Measurements from ENCODE around the gene CBX6. TPM values are rescaled to one million over a fixed set of nuclear protein-coding genes. Genes with fewer than 3 reads are reported as not detected.

CBX6 gene
- total RNA-seq, 1 experiment from 2014 or later: 98.4 TPM

GRCh38 chr22:38872831-38873248 is 824 bp upstream of the CBX6 start:
- intact Hi-C loops (cut with micrococcal nuclease; ENCODE audit: unreplicated experiment): loop anchor here (10.0 kb wide), 1 partner anchor 52 kb away; no protein-coding TSS in a partner anchor
- H3K4me1 ChIP-seq (ENCODE audit: control insufficient read depth, insufficient read depth, low read length): peaks cover 23% of the 10 kb centered on the region
- in situ Hi-C loops (cut with HindIII; ENCODE audit: low pct_unique_long_range_greater_than_20kb, low sequenced_read_pairs): no loop called here
- no peaks in the 10 kb centered on the region for H3K9me3 ChIP-seq (ENCODE audit: control insufficient read depth, insufficient read depth, low read depth, low read length)
- ATAC-seq (peak; percentile 17; the same call in 1 of the 2 replicates), DNase-seq (ENCODE audit: low read depth, low spot score) (no peak)
- H3K27ac ChIP-seq (ENCODE audit: low read length): peak overlapping the region; percentile 83
- no peaks in the 10 kb centered on the region; the same call in 1 of the 2 replicates for H3K36me3 ChIP-seq (ENCODE audit: control insufficient read depth, insufficient read depth, low read length)
- no peak for TF ChIP-seq SIN3A (IDR thresholded peaks at IDR 0.05; ENCODE audit: borderline replicate concordance, insufficient read depth, low read depth, low read length)
- no peak for TF ChIP-seq POLR2AphosphoS5 (IDR thresholded peaks at IDR 0.05; ENCODE audit: low read depth, low read length)
- no peak for TF ChIP-seq CTCF (IDR thresholded peaks at IDR 0.05)
- no peak for TF ChIP-seq TCF7L2 (IDR thresholded peaks at IDR 0.05; ENCODE audit: low read depth, low read length)
- TF ChIP-seq REST (IDR thresholded peaks at IDR 0.05; ENCODE audit: insufficient read depth in 1 of 2, low read depth in 2 of 2, low read length in 1 of 2): no peak
- ChIA-PET POLR2A (no interaction called here), CTCF (no interaction called here)
- H3K27me3 ChIP-seq (ENCODE audit: control insufficient read depth, insufficient read depth, low read length): no peaks in the 10 kb centered on the region
- BruUV-seq (replicated peaks): no TSS peak
- peak overlapping the region; percentile 63 to 74 for H3K4me3 ChIP-seq (ENCODE audit: low read depth in 2 of 2, low read length in 2 of 2)

DNA sequence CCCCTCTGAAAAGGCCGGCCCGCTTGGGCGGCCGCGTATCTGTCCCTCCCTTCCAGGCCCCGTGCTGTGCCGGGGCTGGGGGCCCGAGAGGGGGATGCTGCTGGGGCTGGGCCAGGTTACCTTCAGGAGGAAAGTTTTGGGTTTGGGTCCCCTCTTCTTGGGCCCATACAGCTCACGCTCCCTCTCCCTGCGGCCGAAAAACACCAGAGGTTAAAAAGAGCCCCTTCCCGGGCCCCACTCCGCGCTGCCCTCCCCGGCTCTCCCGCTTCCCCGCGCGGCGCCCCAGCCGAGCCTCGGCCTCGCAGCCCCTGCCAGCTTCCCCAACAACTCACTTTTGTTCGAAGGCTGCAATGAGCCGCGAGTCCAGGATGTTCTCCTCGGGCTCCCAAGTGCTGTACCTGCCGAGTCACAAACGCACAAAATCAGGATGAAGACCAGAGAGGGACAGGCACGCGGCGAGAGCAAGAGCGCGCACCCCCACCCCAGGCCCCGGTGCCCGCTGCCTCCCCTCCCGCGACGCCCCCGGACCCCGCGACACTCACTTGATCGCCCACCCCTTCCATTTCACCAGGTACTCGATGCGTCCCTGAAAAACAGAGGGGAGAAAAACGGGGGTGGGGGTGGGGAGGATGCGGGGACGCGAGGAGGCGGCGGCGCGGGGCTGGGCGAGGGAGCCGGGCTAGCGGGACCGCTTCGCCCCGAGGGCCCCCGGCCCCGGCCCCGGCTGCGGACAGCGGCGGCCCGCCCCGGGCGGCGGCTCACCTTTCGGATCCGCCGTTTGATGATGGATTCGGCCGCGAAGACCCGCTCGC is 450 bp downstream of the CBX6 start:
- BruUV-seq (replicated peaks): no TSS peak
- in situ Hi-C loops (cut with HindIII; ENCODE audit: low pct_unique_long_range_greater_than_20kb, low sequenced_read_pairs): no loop called here
- ATAC-seq: peak; percentile 11

More for the DNA sequence above, 450 bp downstream of the CBX6 start:
- DNase-seq (ENCODE audit: low read depth, low spot score): no peak
- peak overlapping the region; percentile 75 for H3K27ac ChIP-seq (ENCODE audit: low read length)
- intact Hi-C loops (cut with micrococcal nuclease; ENCODE audit: unreplicated experiment): loop anchor here (10.0 kb wide), 1 partner anchor 53 kb away; no protein-coding TSS in a partner anchor
- no peaks in the 10 kb centered on the region for H3K27me3 ChIP-seq (ENCODE audit: control insufficient read depth, insufficient read depth, low read length)
- peak overlapping the region; percentile 63 to 70 for H3K4me3 ChIP-seq (ENCODE audit: low read depth in 2 of 2, low read length in 2 of 2)
- peaks cover 23% of the 10 kb centered on the region for H3K4me1 ChIP-seq (ENCODE audit: control insufficient read depth, insufficient read depth, low read length)
- no peaks in the 10 kb centered on the region for H3K9me3 ChIP-seq (ENCODE audit: control insufficient read depth, insufficient read depth, low read depth, low read length)
- ChIA-PET POLR2A (interaction anchor here (0.6 kb wide), 1 partner anchor 374 kb away, joined by 3 read pairs; no protein-coding TSS in a partner anchor), CTCF (interaction anchor here (1.5 kb wide), 1 partner anchor 103 kb away, joined by 3 read pairs; no protein-coding TSS in a partner anchor)
- no peaks in the 10 kb centered on the region; the same call in 1 of the 2 replicates for H3K36me3 ChIP-seq (ENCODE audit: control insufficient read depth, insufficient read depth, low read length)
- TF ChIP-seq CTCF (IDR thresholded peaks at IDR 0.05) (no peak), TCF7L2 (IDR thresholded peaks at IDR 0.05; ENCODE audit: low read depth, low read length) (no peak), SIN3A (IDR thresholded peaks at IDR 0.05; ENCODE audit: borderline replicate concordance, insufficient read depth, low read depth, low read length) (no peak), REST (IDR thresholded peaks at IDR 0.05; ENCODE audit: insufficient read depth in 1 of 2, low read depth in 2 of 2, low read length in 1 of 2) (no peak), POLR2AphosphoS5 (IDR thresholded peaks at IDR 0.05; ENCODE audit: low read depth, low read length) (no peak; the same call in 1 of the 2 replicates)
